ENCODE data around the gene SLC38A9. TPM values are rescaled to one million over a fixed set of nuclear protein-coding genes. Genes with fewer than 3 reads are reported as not detected.

SLC38A9 gene
- total and polyA plus RNA-seq, 9 of the 15 experiments (the other 6 are each of a cell fraction or from before 2014, with no cell fraction given) = 14.0 to 34.5 (median 20.7) TPM

- ATAC-seq = no peak
- Histone ChIP-seq H3K4me1 (replicated peaks in 1 of 2; ENCODE audit: control insufficient read depth in 2 of 2, insufficient read depth in 2 of 2, low read length in 2 of 2) (no peaks in the 10 kb centered on the region), H3K9me1 (ENCODE audit: control insufficient read depth, insufficient read depth, low read length) (no peaks in the 10 kb centered on the region), H3K9me3 (replicated peaks; ENCODE audit: control insufficient read depth, insufficient read depth, low read depth, low read length) (no peaks in the 10 kb centered on the region), H3K4me3 (no peak overlapping the region), H3K79me2 (ENCODE audit: control insufficient read depth, insufficient read depth, low read length) (no peaks in the 10 kb centered on the region), H3K36me3 (ENCODE audit: control insufficient read depth, insufficient read depth, low read length) (no peaks in the 10 kb centered on the region), H4K20me1 (replicated peaks; ENCODE audit: control insufficient read depth, insufficient read depth, low read length) (no peaks in the 10 kb centered on the region), H3K4me2 (ENCODE audit: insufficient read depth, low read length) (no peak overlapping the region), H3K27me3 (ENCODE audit: control insufficient read depth in 2 of 2, insufficient read depth in 2 of 2, low read length in 2 of 2) (no peaks in the 10 kb centered on the region), H3K27ac (ENCODE audit: extremely low read depth, low read depth, low read length) (no peak overlapping the region), H3K9ac (ENCODE audit: insufficient read depth in 1 of 2, low read depth in 2 of 2, low read length in 2 of 2) (no peak overlapping the region), H2AFZ (ENCODE audit: low read depth, low read length) (no peak overlapping the region)
- BruUV-seq (replicated peaks) = no TSS peak
- TF ChIP-seq PHB (CRISPR knock-in tag; IDR thresholded peaks at IDR 0.05) (no peak), SPI1 (IDR thresholded peaks at IDR 0.05; ENCODE audit: borderline replicate concordance, low read depth, low read length) (0 out of 2 replicates have a peak, but pooled peaks have one; percentile 1)
- CTCF ChIA-PET (ENCODE audit: low intra/inter-chr PET ratio) = no interaction called here
- WGBS (ENCODE audit: insufficient coverage, low coverage, missing lambda C conversion rate) = 46% methylated on average over 3 of the region's 3 CpGs
- in situ Hi-C loops (cut with MboI) (no loop called here), intact Hi-C loops (cut with micrococcal nuclease) (no loop called here)
- no peak for FAIRE-seq
- DNase-seq (ENCODE audit: extremely low read depth in 1 of 4, low spot score in 3 of 4) = no peak
- POLR2A ChIA-PET = interaction anchor here (1.0 kb wide), 1 partner anchor 14 kb away, joined by 3 read pairs; no protein-coding TSS in a partner anchor
Observed at GRCh38 chr5:55636683-55637082, 75.4 kb downstream of the SLC38A9 start.

- Histone ChIP-seq H3K9ac (ENCODE audit: insufficient read depth in 1 of 2, low read depth in 2 of 2, low read length in 2 of 2) (no peak overlapping the region), H3K27me3 (ENCODE audit: control insufficient read depth in 2 of 2, insufficient read depth in 2 of 2, low read length in 2 of 2) (no peaks in the 10 kb centered on the region), H3K9me1 (ENCODE audit: control insufficient read depth, insufficient read depth, low read length) (no peaks in the 10 kb centered on the region), H4K20me1 (replicated peaks; ENCODE audit: control insufficient read depth, insufficient read depth, low read length) (no peaks in the 10 kb centered on the region), H3K9me3 (replicated peaks; ENCODE audit: control insufficient read depth, insufficient read depth, low read depth, low read length) (no peaks in the 10 kb centered on the region), H3K79me2 (ENCODE audit: control insufficient read depth, insufficient read depth, low read length) (no peaks in the 10 kb centered on the region), H3K4me3 (no peak overlapping the region), H2AFZ (ENCODE audit: low read depth, low read length) (no peak overlapping the region), H3K4me1 (replicated peaks in 1 of 2; ENCODE audit: control insufficient read depth in 2 of 2, insufficient read depth in 2 of 2, low read length in 2 of 2) (no peaks in the 10 kb centered on the region), H3K36me3 (ENCODE audit: control insufficient read depth, insufficient read depth, low read length) (no peaks in the 10 kb centered on the region), H3K4me2 (ENCODE audit: insufficient read depth, low read length) (no peak overlapping the region), H3K27ac (ENCODE audit: extremely low read depth, low read depth, low read length) (no peak overlapping the region)
- POLR2A ChIA-PET = interaction anchor here (1.0 kb wide), 1 partner anchor 15 kb away, joined by 3 read pairs; no protein-coding TSS in a partner anchor
- DNase-seq (ENCODE audit: extremely low read depth in 1 of 4, low spot score in 3 of 4) (no peak), FAIRE-seq (no peak), ATAC-seq (no peak)
- 56% methylated on average over 2 of the region's 2 CpGs for WGBS (ENCODE audit: insufficient coverage, low coverage, missing lambda C conversion rate)
- intact Hi-C loops (cut with micrococcal nuclease) = no loop called here
- no TSS peak for BruUV-seq (replicated peaks)
- CTCF ChIA-PET (ENCODE audit: low intra/inter-chr PET ratio) = no interaction called here
- in situ Hi-C loops (cut with MboI) = no loop called here
- no peak for TF ChIP-seq GTF2B (IDR thresholded peaks at IDR 0.05; ENCODE audit: extremely low read depth, insufficient read length)
- no peak for TF ChIP-seq PHB2 (IDR thresholded peaks at IDR 0.05; ENCODE audit: low read depth)
- no peak for TF ChIP-seq BCL6 (CRISPR knock-in tag; IDR thresholded peaks at IDR 0.05)
- TF ChIP-seq ZNF407 (IDR thresholded peaks at IDR 0.05; ENCODE audit: low read depth) = no peak
- TF ChIP-seq ZNF780A (CRISPR knock-in tag; IDR thresholded peaks at IDR 0.05) = no peak
- TF ChIP-seq SMARCA4 (IDR thresholded peaks at IDR 0.05) = no peak
- no peak for TF ChIP-seq EWSR1 (IDR thresholded peaks at IDR 0.05; ENCODE audit: borderline replicate concordance, low read depth, partially characterized antibody)
Observed at GRCh38 chr5:55636177-55636576, 75.9 kb downstream of the SLC38A9 start.
